ENCODE data around the gene RCE1. TPM values are rescaled to one million over a fixed set of nuclear protein-coding genes. Genes with fewer than 3 reads are reported as not detected.

Gene RCE1
- total RNA-seq, 1 experiment from 2014 or later: 43.7 TPM

GRCh38 chr11:66881451-66881835, 38.2 kb downstream of the RCE1 start:
- in situ Hi-C loops (cut with HindIII; ENCODE audit: low pct_unique_long_range_greater_than_20kb, low sequenced_read_pairs) (no loop called here), intact Hi-C loops (cut with micrococcal nuclease; ENCODE audit: unreplicated experiment) (no loop called here)
- ChIA-PET POLR2A (interaction anchor here (0.6 kb wide), 1 partner anchor 159 kb away, joined by 10 read pairs; no protein-coding TSS in a partner anchor), CTCF (interaction anchor here (1.1 to 1.7 kb wide), 3 partner anchors 9 to 27 kb away, joined by 3 to 4 read pairs (median 3); no protein-coding TSS in a partner anchor)
- no peak overlapping the region for H3K27ac ChIP-seq (ENCODE audit: low read length)
- ATAC-seq (no peak), DNase-seq (ENCODE audit: low read depth, low spot score) (no peak)
- no TSS peak for BruUV-seq (replicated peaks)
- H3K4me1 ChIP-seq (ENCODE audit: control insufficient read depth, insufficient read depth, low read length): peaks cover 28% of the 10 kb centered on the region
- H3K27me3 ChIP-seq (ENCODE audit: control insufficient read depth, insufficient read depth, low read length): no peaks in the 10 kb centered on the region
- TF ChIP-seq TCF7L2 (IDR thresholded peaks at IDR 0.05; ENCODE audit: low read depth, low read length) (no peak), POLR2AphosphoS5 (IDR thresholded peaks at IDR 0.05; ENCODE audit: low read depth, low read length) (no peak), SIN3A (IDR thresholded peaks at IDR 0.05; ENCODE audit: borderline replicate concordance, insufficient read depth, low read depth, low read length) (no peak)
- TF ChIP-seq, protein P1, sequence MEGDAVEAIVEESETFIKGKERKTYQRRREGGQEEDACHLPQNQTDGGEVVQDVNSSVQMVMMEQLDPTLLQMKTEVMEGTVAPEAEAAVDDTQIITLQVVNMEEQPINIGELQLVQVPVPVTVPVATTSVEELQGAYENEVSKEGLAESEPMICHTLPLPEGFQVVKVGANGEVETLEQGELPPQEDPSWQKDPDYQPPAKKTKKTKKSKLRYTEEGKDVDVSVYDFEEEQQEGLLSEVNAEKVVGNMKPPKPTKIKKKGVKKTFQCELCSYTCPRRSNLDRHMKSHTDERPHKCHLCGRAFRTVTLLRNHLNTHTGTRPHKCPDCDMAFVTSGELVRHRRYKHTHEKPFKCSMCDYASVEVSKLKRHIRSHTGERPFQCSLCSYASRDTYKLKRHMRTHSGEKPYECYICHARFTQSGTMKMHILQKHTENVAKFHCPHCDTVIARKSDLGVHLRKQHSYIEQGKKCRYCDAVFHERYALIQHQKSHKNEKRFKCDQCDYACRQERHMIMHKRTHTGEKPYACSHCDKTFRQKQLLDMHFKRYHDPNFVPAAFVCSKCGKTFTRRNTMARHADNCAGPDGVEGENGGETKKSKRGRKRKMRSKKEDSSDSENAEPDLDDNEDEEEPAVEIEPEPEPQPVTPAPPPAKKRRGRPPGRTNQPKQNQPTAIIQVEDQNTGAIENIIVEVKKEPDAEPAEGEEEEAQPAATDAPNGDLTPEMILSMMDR (IDR thresholded peaks at IDR 0.05): no peak
- TF ChIP-seq, protein P2, sequence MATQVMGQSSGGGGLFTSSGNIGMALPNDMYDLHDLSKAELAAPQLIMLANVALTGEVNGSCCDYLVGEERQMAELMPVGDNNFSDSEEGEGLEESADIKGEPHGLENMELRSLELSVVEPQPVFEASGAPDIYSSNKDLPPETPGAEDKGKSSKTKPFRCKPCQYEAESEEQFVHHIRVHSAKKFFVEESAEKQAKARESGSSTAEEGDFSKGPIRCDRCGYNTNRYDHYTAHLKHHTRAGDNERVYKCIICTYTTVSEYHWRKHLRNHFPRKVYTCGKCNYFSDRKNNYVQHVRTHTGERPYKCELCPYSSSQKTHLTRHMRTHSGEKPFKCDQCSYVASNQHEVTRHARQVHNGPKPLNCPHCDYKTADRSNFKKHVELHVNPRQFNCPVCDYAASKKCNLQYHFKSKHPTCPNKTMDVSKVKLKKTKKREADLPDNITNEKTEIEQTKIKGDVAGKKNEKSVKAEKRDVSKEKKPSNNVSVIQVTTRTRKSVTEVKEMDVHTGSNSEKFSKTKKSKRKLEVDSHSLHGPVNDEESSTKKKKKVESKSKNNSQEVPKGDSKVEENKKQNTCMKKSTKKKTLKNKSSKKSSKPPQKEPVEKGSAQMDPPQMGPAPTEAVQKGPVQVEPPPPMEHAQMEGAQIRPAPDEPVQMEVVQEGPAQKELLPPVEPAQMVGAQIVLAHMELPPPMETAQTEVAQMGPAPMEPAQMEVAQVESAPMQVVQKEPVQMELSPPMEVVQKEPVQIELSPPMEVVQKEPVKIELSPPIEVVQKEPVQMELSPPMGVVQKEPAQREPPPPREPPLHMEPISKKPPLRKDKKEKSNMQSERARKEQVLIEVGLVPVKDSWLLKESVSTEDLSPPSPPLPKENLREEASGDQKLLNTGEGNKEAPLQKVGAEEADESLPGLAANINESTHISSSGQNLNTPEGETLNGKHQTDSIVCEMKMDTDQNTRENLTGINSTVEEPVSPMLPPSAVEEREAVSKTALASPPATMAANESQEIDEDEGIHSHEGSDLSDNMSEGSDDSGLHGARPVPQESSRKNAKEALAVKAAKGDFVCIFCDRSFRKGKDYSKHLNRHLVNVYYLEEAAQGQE (IDR thresholded peaks at IDR 0.05; ENCODE audit: insufficient read depth in 1 of 2, low read depth in 2 of 2, low read length in 1 of 2): no peak
- H3K36me3 ChIP-seq (ENCODE audit: control insufficient read depth, insufficient read depth, low read length): no peaks in the 10 kb centered on the region
- no peak overlapping the region for H3K4me3 ChIP-seq (ENCODE audit: low read depth in 2 of 2, low read length in 2 of 2)
- no peaks in the 10 kb centered on the region for H3K9me3 ChIP-seq (ENCODE audit: control insufficient read depth, insufficient read depth, low read depth, low read length)

DNA sequence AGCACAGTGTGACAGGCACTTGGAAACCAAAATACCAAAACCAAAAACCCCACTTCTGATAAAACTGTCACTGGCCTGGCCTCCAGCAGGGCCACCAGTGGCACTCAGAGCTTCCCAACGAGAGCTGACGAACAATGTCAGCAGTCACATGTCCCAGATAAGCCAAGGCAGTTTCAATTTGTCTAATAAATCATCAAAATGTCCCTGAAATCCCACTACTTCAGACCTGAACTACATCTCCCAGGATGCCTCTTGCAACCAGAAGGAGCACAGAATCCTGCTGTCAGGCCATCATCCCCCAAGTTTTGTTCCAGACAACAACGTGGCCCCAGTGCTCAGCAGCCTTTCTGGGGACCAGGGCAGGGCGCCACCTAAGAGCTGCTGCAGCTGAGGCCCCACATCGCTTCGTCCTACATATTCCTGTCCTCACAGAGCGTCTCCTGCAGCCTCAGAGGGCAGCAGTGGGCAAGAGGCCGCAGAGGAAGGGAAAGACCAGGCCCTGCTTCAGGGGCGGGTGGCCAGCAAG, 38.7 kb downstream of the RCE1 start:
- Histone ChIP-seq H3K27ac (ENCODE audit: low read length) (no peak overlapping the region), H3K27me3 (ENCODE audit: control insufficient read depth, insufficient read depth, low read length) (no peaks in the 10 kb centered on the region), H3K4me3 (ENCODE audit: low read depth in 2 of 2, low read length in 2 of 2) (no peak overlapping the region), H3K9me3 (ENCODE audit: control insufficient read depth, insufficient read depth, low read depth, low read length) (no peaks in the 10 kb centered on the region), H3K4me1 (ENCODE audit: control insufficient read depth, insufficient read depth, low read length) (peaks cover 32% of the 10 kb centered on the region), H3K36me3 (ENCODE audit: control insufficient read depth, insufficient read depth, low read length) (no peaks in the 10 kb centered on the region)
- ATAC-seq (no peak), DNase-seq (ENCODE audit: low read depth, low spot score) (no peak)
- in situ Hi-C loops (cut with HindIII; ENCODE audit: low pct_unique_long_range_greater_than_20kb, low sequenced_read_pairs) (no loop called here), intact Hi-C loops (cut with micrococcal nuclease; ENCODE audit: unreplicated experiment) (no loop called here)
- ChIA-PET POLR2A (interaction anchor here (0.6 kb wide), 1 partner anchor 124 kb away, joined by 9 read pairs; no protein-coding TSS in a partner anchor), CTCF (interaction anchor here (0.6 to 1.7 kb wide), 6 partner anchors 9 to 80 kb away, joined by 3 to 8 read pairs (median 4); no protein-coding TSS in a partner anchor)
- BruUV-seq (replicated peaks): no TSS peak
- TF ChIP-seq POLR2AphosphoS5 (IDR thresholded peaks at IDR 0.05; ENCODE audit: low read depth, low read length): no peak
- TF ChIP-seq, protein P1 (IDR thresholded peaks at IDR 0.05): no peak
- TF ChIP-seq, protein P2 (IDR thresholded peaks at IDR 0.05; ENCODE audit: insufficient read depth in 1 of 2, low read depth in 2 of 2, low read length in 1 of 2): no peak

Data from Panc1 (cell line).